Neutrophil (primary cell): ENCODE results near the gene KRT85.

Source experiments
- H3K27ac ChIP-seq: fragments of 200-600 bp; sonication (generic); 2 replicates; pipeline ENCODE4 v1.5.1; 2016; ENCODE audit warnings: mild to moderate bottlenecking, moderate library complexity
- H3K27me3 ChIP-seq: fragments of 200-600 bp; sonication (generic); 2 replicates; pipeline ENCODE4 v1.6.0; 2016; ENCODE audit warnings: mild to moderate bottlenecking
- H3K36me3 ChIP-seq: fragments of 200-600 bp; sonication (generic); 2 replicates; pipeline ENCODE4 v1.5.1; 2017
- H3K4me1 ChIP-seq, 2 experiments: fragments of 200-600 bp in 1 of 2; sonication (generic) in 1 of 2; 1 replicate in 1 of 2; 2 replicates in 1 of 2; pipeline versions ENCODE4 v1.5.1 to v1.6.1; 2013 to 2016; ENCODE audit warnings: low read depth in 1 of 2, low read length in 1 of 2, mild to moderate bottlenecking in 1 of 2, moderate library complexity in 1 of 2; ENCODE audit not compliant: control insufficient read depth in 1 of 2, insufficient read depth in 1 of 2
- H3K4me3 ChIP-seq, 2 experiments: fragments of 200-600 bp in 1 of 2; sonication (generic) in 1 of 2; 1 replicate in 1 of 2; 2 replicates in 1 of 2; pipeline ENCODE4 v1.5.1; 2013 to 2016; ENCODE audit warnings: low read depth in 1 of 2, low read length in 1 of 2, mild to moderate bottlenecking in 1 of 2, moderate library complexity in 1 of 2
- H3K9me3 ChIP-seq: fragments of 200-600 bp; sonication (generic); 2 replicates; pipeline ENCODE4 v1.5.1; 2016
- TF ChIP-seq, protein P1 (sequence below): fragments of 200-600 bp; sonication (generic); IDR thresholded peaks from 2 replicates; pipeline ENCODE4 v1.5.1; 2016; ENCODE audit warnings: antibody characterized with exemption

The KRT85 gene

DNA sequence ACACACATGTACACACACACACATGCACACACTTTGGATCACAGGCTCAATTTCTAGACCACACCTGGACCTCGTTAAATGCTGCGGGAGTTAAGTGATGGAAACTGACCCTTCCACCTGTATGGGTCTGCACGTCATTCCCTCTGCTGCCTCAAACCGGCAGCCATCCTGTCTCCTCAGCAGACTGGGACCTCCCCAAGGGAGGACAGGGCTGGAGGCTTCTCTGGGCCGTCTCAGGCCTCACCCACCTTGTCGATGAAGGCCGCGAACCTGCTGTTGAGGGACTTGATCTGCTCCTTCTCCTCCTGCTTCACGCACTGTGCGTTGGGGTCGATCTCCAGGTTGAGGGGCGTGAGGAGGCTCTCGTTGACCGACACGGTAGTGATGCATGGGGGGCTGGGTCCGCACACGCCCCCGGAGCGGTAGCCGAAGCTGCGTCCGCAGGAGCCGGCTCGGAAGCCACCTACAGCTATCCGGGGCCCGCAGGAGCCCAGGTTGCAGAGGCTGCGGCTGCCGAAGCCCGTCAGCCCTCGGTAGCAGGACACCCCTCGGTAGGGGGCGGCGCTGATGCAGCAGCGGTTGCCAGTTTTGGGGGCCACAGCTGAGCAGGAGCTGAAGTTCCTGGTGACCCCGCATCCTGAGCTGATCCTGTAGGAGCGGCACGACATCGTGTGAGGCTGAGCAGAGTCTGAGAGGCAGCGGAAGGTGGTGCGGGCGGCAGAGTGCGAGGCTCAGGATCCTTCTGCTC lies at the start of gene KRT85:
Gene KRT85, minus strand, starts transcription at position 744 of the 748 bp plus-strand sequence. Its CDS starts 76 bp downstream, at position 668.
- no peaks in the 10 kb centered on the region for H3K4me1 ChIP-seq
- no peaks in the 10 kb centered on the region for H3K9me3 ChIP-seq
- TF ChIP-seq, protein P1, sequence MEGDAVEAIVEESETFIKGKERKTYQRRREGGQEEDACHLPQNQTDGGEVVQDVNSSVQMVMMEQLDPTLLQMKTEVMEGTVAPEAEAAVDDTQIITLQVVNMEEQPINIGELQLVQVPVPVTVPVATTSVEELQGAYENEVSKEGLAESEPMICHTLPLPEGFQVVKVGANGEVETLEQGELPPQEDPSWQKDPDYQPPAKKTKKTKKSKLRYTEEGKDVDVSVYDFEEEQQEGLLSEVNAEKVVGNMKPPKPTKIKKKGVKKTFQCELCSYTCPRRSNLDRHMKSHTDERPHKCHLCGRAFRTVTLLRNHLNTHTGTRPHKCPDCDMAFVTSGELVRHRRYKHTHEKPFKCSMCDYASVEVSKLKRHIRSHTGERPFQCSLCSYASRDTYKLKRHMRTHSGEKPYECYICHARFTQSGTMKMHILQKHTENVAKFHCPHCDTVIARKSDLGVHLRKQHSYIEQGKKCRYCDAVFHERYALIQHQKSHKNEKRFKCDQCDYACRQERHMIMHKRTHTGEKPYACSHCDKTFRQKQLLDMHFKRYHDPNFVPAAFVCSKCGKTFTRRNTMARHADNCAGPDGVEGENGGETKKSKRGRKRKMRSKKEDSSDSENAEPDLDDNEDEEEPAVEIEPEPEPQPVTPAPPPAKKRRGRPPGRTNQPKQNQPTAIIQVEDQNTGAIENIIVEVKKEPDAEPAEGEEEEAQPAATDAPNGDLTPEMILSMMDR, result no peak
- H3K4me3 ChIP-seq, result no peak within 1 kb of the TSS
- H3K36me3 ChIP-seq, result no peaks in the 10 kb centered on the region
- H3K27ac ChIP-seq, result no peak within 1 kb of the TSS
- peaks cover 6% of the 10 kb centered on the region for H3K27me3 ChIP-seq

DNA sequence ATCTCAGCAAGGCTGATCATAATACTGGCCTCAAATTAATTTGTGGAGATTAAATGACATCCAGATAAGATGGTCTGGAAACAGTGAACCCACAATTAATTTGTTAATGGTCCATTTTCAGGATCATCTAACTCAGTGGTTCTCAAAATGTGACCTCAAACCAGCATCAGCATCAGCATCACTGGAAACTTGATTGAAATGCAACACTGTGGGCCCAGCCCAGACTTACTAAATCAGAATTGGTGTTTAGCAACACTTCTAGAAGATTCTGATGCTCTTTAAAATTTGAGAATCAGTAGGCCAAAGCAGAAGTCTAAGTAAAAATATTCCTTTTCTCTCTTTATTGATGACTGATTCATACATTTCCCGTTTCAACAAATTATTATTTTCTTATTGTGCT lies 49.5 kb upstream of the KRT85 start:
- Histone ChIP-seq H3K27ac (no peak overlapping the region), H3K27me3 (peaks cover 24% of the 10 kb centered on the region), H3K9me3 (no peaks in the 10 kb centered on the region), H3K4me3 (no peak overlapping the region), H3K4me1 (no peaks in the 10 kb centered on the region), H3K36me3 (no peaks in the 10 kb centered on the region)
- TF ChIP-seq, protein P1, result no peak

DNA sequence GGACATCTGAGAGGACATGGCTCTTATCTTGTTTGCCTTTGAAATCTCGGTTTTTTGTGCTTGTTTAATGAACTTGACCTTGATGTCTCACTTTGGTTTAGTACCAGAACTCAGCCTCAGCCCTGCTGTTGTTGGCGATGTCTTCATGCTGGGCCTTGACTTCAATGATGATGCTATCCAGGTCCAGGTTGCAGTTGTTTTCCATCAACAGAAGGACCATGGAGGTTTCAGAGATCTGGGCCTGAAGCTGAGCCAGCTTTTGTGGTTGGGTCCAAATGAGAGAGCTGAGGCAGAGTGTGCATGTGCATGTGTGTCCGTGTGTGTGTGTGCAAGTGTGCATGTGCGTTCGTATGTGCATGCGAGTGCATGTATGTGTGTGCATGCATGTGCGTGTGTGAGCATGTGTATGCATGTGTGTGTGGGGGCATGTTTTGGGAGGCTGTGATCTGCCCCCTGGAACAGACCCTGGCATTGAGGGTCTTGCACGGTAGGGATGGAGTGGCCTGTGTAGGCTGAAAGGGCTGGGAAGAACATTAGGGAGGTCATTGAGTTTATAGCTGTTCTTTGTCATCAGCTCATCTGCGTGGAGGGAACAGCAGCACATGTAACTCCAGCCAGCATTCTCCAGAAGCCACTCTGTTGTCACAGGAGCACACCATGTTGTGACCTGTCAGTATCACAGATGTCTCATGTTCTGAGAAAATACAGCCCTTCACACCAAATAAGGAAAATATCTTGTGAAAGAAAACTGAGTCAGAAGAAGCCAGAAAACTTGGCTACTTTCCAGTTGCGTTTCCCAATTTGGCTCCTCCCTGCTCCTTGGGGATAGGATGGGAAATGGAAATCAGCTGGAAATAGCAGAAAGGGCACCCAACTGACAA lies 48.8 kb upstream of the KRT85 start:
- H3K9me3 ChIP-seq, result no peaks in the 10 kb centered on the region
- no peaks in the 10 kb centered on the region for H3K36me3 ChIP-seq
- H3K27ac ChIP-seq, result no peak overlapping the region
- H3K4me3 ChIP-seq, result no peak overlapping the region
- TF ChIP-seq, protein P1, result no peak
- H3K4me1 ChIP-seq, result no peaks in the 10 kb centered on the region
- peaks cover 17% of the 10 kb centered on the region for H3K27me3 ChIP-seq

DNA sequence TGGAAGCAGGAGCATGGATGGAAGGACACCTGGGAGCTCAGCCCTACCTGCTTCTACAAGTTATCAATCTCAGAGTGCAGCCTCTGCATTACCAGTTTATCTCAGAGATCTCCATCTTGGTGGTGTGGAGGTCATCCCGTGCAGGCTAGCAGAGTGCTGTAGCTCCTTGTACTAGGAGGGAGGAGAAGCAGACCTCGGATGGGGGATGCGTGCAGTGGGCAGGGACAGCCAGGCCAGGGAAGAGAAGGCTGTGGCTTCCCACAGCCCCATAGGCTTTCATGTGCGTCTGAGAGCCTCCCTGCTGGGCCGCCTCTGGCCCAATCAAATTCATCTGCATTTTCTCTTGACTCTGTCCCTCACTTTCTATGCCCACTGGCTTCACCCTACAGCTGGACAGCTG lies 47.7 kb upstream of the KRT85 start:
- H3K9me3 ChIP-seq, result no peaks in the 10 kb centered on the region
- H3K36me3 ChIP-seq, result no peaks in the 10 kb centered on the region
- H3K4me3 ChIP-seq, result no peak overlapping the region
- no peak overlapping the region for H3K27ac ChIP-seq
- H3K27me3 ChIP-seq, result peaks cover 8% of the 10 kb centered on the region
- no peaks in the 10 kb centered on the region for H3K4me1 ChIP-seq
- TF ChIP-seq, protein P1, result no peak

DNA sequence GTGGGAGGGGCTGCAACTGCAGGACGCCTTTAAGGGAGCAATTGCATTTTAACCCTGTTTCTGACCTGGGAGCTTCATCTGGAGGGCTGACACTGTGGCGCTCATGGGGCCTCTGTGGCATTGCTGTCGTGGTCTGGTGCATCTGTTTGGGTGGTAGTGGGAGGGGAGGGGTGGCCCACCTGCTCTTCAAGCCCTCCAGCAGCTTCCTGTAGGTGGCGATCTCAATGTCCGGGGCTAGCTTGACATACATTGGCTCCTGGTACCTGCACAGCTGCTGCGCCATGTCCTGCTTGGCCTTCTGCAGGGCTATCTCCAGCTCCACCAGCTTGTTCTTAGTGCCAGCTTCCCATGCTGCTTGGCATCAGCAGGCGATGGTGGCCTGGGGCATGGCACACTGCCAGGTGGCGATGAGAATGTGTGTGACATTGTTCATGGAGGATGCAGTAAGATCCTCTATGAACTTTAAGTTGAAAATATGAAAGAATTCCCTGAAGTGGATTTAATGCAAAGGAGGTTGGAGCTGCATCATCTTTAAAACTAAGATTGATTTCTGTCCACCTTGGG lies 46.6 kb upstream of the KRT85 start:
- no peak overlapping the region for H3K27ac ChIP-seq
- H3K4me3 ChIP-seq, result no peak overlapping the region
- TF ChIP-seq, protein P1, result no peak
- peaks cover 7% of the 10 kb centered on the region for H3K27me3 ChIP-seq
- no peaks in the 10 kb centered on the region for H3K9me3 ChIP-seq
- H3K36me3 ChIP-seq, result no peaks in the 10 kb centered on the region
- no peaks in the 10 kb centered on the region for H3K4me1 ChIP-seq
